H9 (cell line): ENCODE measurements around the gene CDHR5. TPM values are rescaled to one million over a fixed set of nuclear protein-coding genes. Genes with fewer than 3 reads are reported as not detected.

Experiments
- DNase-seq: peaks from one replicate; pipeline ENCODE4 v3.0.0-alpha.2; 2017
- H2AFZ ChIP-seq: one replicate; pipeline ENCODE4 v1.6.1; 2013; ENCODE audit warnings: mild to moderate bottlenecking, low read length, control low read depth, moderate library complexity
- H2AK5ac ChIP-seq: 2 replicates; pipeline ENCODE4 v1.6.1; 2013; ENCODE audit warnings: low read length, control low read depth, mixed read lengths; ENCODE audit not compliant: insufficient read length
- H2BK120ac ChIP-seq: one replicate; pipeline ENCODE4 v1.6.1; 2013; ENCODE audit warnings: low read depth, mild to moderate bottlenecking, low read length, control low read depth, inconsistent platforms; ENCODE audit not compliant: poor library complexity, severe bottlenecking
- H2BK12ac ChIP-seq: 2 replicates; pipeline ENCODE4 v1.6.1; 2013; ENCODE audit warnings: low read length, control low read depth, mixed read lengths, low read depth; ENCODE audit not compliant: insufficient read length
- H2BK15ac ChIP-seq: 2 replicates; pipeline ENCODE4 v1.6.1; 2013; ENCODE audit warnings: low read depth, low read length, control low read depth
- H2BK20ac ChIP-seq: one replicate; pipeline ENCODE4 v1.6.1; 2013; ENCODE audit warnings: low read depth, mild to moderate bottlenecking, low read length, control low read depth, inconsistent platforms; ENCODE audit not compliant: poor library complexity, severe bottlenecking
- H2BK5ac ChIP-seq: 2 replicates; pipeline ENCODE4 v1.6.1; 2013; ENCODE audit warnings: low read length, control low read depth, mixed read lengths; ENCODE audit not compliant: insufficient read length
- H3K14ac ChIP-seq: 2 replicates; pipeline ENCODE4 v1.6.1; 2013; ENCODE audit warnings: low read length, control low read depth; ENCODE audit not compliant: insufficient read depth
- H3K18ac ChIP-seq: 2 replicates; pipeline ENCODE4 v1.6.1; 2013; ENCODE audit warnings: low read depth, mild to moderate bottlenecking, mixed read lengths, low read length, control low read depth; ENCODE audit not compliant: insufficient read length
- H3K23ac ChIP-seq: 2 replicates; pipeline ENCODE4 v1.6.1; 2013; ENCODE audit warnings: low read length, control low read depth, mixed read lengths, low read depth; ENCODE audit not compliant: insufficient read length
- H3K23me2 ChIP-seq: 2 replicates; pipeline ENCODE4 v1.6.1; 2013; ENCODE audit warnings: low read depth, mild to moderate bottlenecking, mixed read lengths, low read length, control low read depth; ENCODE audit not compliant: insufficient read length, poor library complexity, severe bottlenecking
- H3K27ac ChIP-seq: 2 replicates; pipeline ENCODE4 v1.5.1; 2013; ENCODE audit warnings: low read length, control low read depth, mixed read lengths, low read depth; ENCODE audit not compliant: insufficient read length
- H3K27me3 ChIP-seq: 2 replicates; pipeline ENCODE4 v1.6.1; 2013; ENCODE audit warnings: low read length, control low read depth, inconsistent platforms; ENCODE audit not compliant: insufficient read depth
- H3K4ac ChIP-seq: 2 replicates; pipeline ENCODE4 v1.6.1; 2013; ENCODE audit warnings: low read depth, mild to moderate bottlenecking, control low read depth, inconsistent platforms, low read length, moderate library complexity
- H3K4me1 ChIP-seq: 2 replicates; pipeline ENCODE4 v1.6.1; 2013; ENCODE audit warnings: low read length, control low read depth, inconsistent platforms; ENCODE audit not compliant: insufficient read depth
- H3K4me2 ChIP-seq: 2 replicates; pipeline ENCODE4 v1.6.1; 2013; ENCODE audit warnings: low read length, control low read depth, mixed read lengths; ENCODE audit not compliant: insufficient read length, insufficient read depth
- H3K56ac ChIP-seq: 2 replicates; pipeline ENCODE4 v1.6.1; 2013; ENCODE audit warnings: low read depth, mild to moderate bottlenecking, mixed read lengths, low read length, control low read depth; ENCODE audit not compliant: insufficient read length
- H3K79me1 ChIP-seq: 2 replicates; pipeline ENCODE4 v1.6.1; 2013; ENCODE audit warnings: low read depth, mild to moderate bottlenecking, moderate library complexity, low read length, control low read depth, inconsistent platforms; ENCODE audit not compliant: insufficient read depth, poor library complexity, severe bottlenecking
- H3K79me2 ChIP-seq: 2 replicates; pipeline ENCODE4 v1.6.1; 2013; ENCODE audit warnings: low read length, control low read depth, inconsistent platforms; ENCODE audit not compliant: insufficient read depth
- H3K9ac ChIP-seq: 2 replicates; pipeline ENCODE4 v1.6.1; 2013; ENCODE audit warnings: low read length, control low read depth, mixed read lengths; ENCODE audit not compliant: insufficient read length; ENCODE audit errors: extremely low read depth
- H3K9me3 ChIP-seq: one replicate; pipeline ENCODE4 v1.6.1; 2013; ENCODE audit warnings: low read depth, low read length, inconsistent platforms; ENCODE audit not compliant: control insufficient read depth
- H3T11ph ChIP-seq: one replicate; pipeline ENCODE4 v1.6.1; 2013; ENCODE audit warnings: mild to moderate bottlenecking, low read length, control low read depth, inconsistent platforms
- H4K20me1 ChIP-seq: one replicate; pipeline ENCODE4 v1.6.1; 2013; ENCODE audit not compliant: control insufficient read depth, insufficient read length, insufficient read depth
- H4K5ac ChIP-seq: 2 replicates; pipeline ENCODE4 v1.6.1; 2013; ENCODE audit warnings: low read depth, mild to moderate bottlenecking, mixed read lengths, low read length, control low read depth; ENCODE audit not compliant: insufficient read length
- H4K8ac ChIP-seq: replicated peaks from 2 replicates; pipeline ENCODE4 v1.6.1; 2013; ENCODE audit warnings: low read length, control low read depth, mixed read lengths, low read depth; ENCODE audit not compliant: insufficient read length
- H4K91ac ChIP-seq: 2 replicates; pipeline ENCODE4 v1.6.1; 2013; ENCODE audit warnings: low read depth, mild to moderate bottlenecking, moderate library complexity, mixed read lengths, low read length, control low read depth; ENCODE audit not compliant: insufficient read length
- H3K27ac Mint-ChIP-seq, 3 experiments: 2 replicates in 2 of 3; 3 replicates in 1 of 3; pipeline ENCODE4 v1.8.0; 2020 to 2021; ENCODE audit warnings: mixed read lengths in 3 of 3, mild to moderate bottlenecking in 1 of 3, moderate library complexity in 1 of 3
- H3K27me3 Mint-ChIP-seq: 2 replicates; pipeline ENCODE4 v1.8.0; 2021; ENCODE audit warnings: low read depth, mild to moderate bottlenecking, moderate library complexity, mixed read lengths
- H3K36me3 Mint-ChIP-seq, 3 experiments: 2 replicates in 2 of 3; 3 replicates in 1 of 3; pipeline ENCODE4 v1.8.0; 2020 to 2021; ENCODE audit warnings: low read depth in 3 of 3, mixed read lengths in 3 of 3; ENCODE audit not compliant: insufficient read depth in 1 of 3
- H3K4me1 Mint-ChIP-seq, 2 experiments: 2 replicates each; pipeline ENCODE4 v1.8.0; 2020; ENCODE audit warnings: mixed read lengths in 2 of 2
- H3K4me3 Mint-ChIP-seq, 2 experiments: 2 replicates in 1 of 2; 3 replicates in 1 of 2; pipeline ENCODE4 v1.8.0; 2020 to 2021; ENCODE audit warnings: mild to moderate bottlenecking in 2 of 2, mixed read lengths in 2 of 2, moderate library complexity in 1 of 2
- H3K9me3 Mint-ChIP-seq, 2 experiments: 2 replicates in 1 of 2; 3 replicates in 1 of 2; pipeline ENCODE4 v1.8.0; 2020; ENCODE audit warnings: mild to moderate bottlenecking in 2 of 2, mixed read lengths in 2 of 2, moderate library complexity in 1 of 2
- WGBS: extraction: QIAGEN DNeasy Blood & Tissue Kit; methylation state at CpG from one replicate; pipeline ENCODE4 v1.1.7; 2013; ENCODE audit warnings: missing lambda C conversion rate, low lambda C conversion rate, mixed read lengths; ENCODE audit not compliant: insufficient read length; ENCODE audit errors: extremely low coverage; 5-methylcytosine and 5-hydroxymethylcytosine counted together
- total RNA-seq: library from RNA; stranded (reverse); gene quantifications from 2 replicates; pipeline ENCODE4 v1.2.1, GENCODE V29; 2021
- TF ChIP-seq, protein P1 (sequence below): fragments of 200-600 bp; sonication (generic); conservative IDR thresholded peaks from 3 replicates; pipeline ENCODE4 v1.8.0; 2021; ENCODE audit warnings: antibody characterized with exemption, mild to moderate bottlenecking

The CDHR5 gene
- total RNA-seq, 1 experiment from 2014 or later = not detected

DNA sequence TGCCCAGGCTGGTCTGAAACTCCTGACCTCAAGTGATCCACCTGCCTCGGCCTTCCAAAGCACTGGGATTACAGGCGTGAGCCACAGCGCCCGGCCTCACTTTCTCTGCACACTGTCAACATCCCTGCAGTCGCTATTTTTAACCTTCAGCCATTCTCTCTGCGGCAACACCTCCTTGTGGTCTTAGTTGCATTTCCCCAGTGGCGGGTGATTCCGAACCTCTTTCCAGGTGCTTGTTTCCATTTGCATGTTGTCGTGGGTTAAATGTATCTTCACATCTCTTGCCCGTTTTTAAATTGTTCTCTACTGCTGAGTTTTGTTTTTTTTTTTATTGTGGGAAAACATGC lies 4.5 kb upstream of the CDHR5 start:
- Histone ChIP-seq H2BK5ac (no peak overlapping the region), H2AFZ (no peak overlapping the region), H3K56ac (no peak overlapping the region), H2BK120ac (no peak overlapping the region), H2AK5ac (no peak overlapping the region), H3K4me2 (no peak overlapping the region), H3K23ac (no peak overlapping the region), H4K91ac (no peak overlapping the region), H3K9ac (no peak overlapping the region), H3K9me3 (no peaks in the 10 kb centered on the region), H2BK15ac (no peak overlapping the region), H2BK20ac (no peak overlapping the region), H3K79me1 (no peaks in the 10 kb centered on the region), H3T11ph (no peak overlapping the region), H3K79me2 (no peaks in the 10 kb centered on the region), H4K8ac (no peak overlapping the region), H3K27ac (no peak overlapping the region), H3K14ac (no peak overlapping the region), H3K4ac (no peak overlapping the region), H3K18ac (no peak overlapping the region), H2BK12ac (no peak overlapping the region), H3K23me2 (no peaks in the 10 kb centered on the region), H3K4me1 (no peaks in the 10 kb centered on the region), H4K5ac (no peak overlapping the region), H3K27me3 (peaks cover 6% of the 10 kb centered on the region; the same call in 1 of the 2 replicates), H4K20me1 (no peaks in the 10 kb centered on the region)
- no peak overlapping the region; a peak in 1 of 5 replicates for H3K4me3 Mint-ChIP-seq
- H3K9me3 Mint-ChIP-seq = no peaks in the 10 kb centered on the region; a peak in 1 of 5 replicates
- H3K4me1 Mint-ChIP-seq = peaks cover 9 to 20% of the 10 kb centered on the region in 2 experiments
- H3K27ac Mint-ChIP-seq = peak overlapping the region in 1 of 3 experiments; percentile 23; a peak in 1 of 7 replicates
- WGBS = no CpG with 5 or more reads among the region's 10 CpGs
- TF ChIP-seq, protein P1, sequence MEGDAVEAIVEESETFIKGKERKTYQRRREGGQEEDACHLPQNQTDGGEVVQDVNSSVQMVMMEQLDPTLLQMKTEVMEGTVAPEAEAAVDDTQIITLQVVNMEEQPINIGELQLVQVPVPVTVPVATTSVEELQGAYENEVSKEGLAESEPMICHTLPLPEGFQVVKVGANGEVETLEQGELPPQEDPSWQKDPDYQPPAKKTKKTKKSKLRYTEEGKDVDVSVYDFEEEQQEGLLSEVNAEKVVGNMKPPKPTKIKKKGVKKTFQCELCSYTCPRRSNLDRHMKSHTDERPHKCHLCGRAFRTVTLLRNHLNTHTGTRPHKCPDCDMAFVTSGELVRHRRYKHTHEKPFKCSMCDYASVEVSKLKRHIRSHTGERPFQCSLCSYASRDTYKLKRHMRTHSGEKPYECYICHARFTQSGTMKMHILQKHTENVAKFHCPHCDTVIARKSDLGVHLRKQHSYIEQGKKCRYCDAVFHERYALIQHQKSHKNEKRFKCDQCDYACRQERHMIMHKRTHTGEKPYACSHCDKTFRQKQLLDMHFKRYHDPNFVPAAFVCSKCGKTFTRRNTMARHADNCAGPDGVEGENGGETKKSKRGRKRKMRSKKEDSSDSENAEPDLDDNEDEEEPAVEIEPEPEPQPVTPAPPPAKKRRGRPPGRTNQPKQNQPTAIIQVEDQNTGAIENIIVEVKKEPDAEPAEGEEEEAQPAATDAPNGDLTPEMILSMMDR = peak; percentile 25; the same call in 1 of the 3 replicates
- DNase-seq = no peak
- H3K27me3 Mint-ChIP-seq = peaks cover 27% of the 10 kb centered on the region
- peaks cover 0 to 7% (median 0%) of the 10 kb centered on the region in 3 experiments; a peak in 4 of 7 replicates for H3K36me3 Mint-ChIP-seq
